ENCODE measurements around the gene BDNF.

Gene BDNF

DNA sequence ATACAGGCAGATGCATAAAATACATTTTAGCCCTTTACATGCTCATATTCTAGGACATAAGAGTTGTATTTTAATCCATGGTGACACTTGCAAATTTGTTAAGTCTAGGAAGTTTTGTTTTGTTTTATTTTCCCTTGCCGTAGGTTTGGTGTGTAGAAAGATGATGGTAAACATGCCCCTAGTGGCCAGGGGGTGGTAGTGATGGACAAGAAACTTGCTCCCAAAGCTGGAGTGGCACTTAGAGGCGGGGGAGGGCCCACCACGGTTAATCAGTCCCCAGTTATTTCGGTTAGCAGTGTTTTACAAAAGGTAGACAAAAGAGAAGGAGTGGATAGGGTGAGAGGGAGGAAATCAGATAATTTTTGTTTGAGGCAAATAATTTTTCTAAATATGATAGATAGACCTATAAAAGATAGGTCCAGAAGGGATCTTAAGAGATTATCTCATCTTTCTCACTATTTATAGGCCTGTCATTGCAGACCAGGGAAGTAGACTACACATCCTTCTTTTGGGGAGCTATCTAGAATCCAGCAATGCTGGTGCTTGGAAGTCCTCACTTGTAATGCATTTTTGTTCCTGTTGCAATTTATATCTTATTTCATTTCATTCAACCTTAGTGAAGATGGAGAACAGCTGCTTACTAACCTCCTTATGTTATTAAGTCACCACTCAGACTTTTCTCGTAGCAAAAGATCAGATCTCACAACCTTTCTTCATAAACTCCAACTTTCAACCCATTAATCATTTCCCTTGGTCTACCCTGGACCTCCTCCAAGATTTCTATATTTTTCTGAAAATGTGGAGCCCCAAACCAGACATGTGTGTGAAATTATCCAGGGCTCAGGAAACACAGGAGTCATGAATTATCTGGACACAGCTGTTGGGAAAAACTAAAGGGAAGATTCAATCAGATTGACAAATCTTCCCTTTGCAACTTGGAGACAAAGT, 5.9 kb upstream of the BDNF start:
- H3K27ac ChIP-seq = no peak overlapping the region
- TF ChIP-seq, protein P1, sequence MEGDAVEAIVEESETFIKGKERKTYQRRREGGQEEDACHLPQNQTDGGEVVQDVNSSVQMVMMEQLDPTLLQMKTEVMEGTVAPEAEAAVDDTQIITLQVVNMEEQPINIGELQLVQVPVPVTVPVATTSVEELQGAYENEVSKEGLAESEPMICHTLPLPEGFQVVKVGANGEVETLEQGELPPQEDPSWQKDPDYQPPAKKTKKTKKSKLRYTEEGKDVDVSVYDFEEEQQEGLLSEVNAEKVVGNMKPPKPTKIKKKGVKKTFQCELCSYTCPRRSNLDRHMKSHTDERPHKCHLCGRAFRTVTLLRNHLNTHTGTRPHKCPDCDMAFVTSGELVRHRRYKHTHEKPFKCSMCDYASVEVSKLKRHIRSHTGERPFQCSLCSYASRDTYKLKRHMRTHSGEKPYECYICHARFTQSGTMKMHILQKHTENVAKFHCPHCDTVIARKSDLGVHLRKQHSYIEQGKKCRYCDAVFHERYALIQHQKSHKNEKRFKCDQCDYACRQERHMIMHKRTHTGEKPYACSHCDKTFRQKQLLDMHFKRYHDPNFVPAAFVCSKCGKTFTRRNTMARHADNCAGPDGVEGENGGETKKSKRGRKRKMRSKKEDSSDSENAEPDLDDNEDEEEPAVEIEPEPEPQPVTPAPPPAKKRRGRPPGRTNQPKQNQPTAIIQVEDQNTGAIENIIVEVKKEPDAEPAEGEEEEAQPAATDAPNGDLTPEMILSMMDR (conservative IDR thresholded peaks at IDR 0.05) = peak; percentile 76

- TF ChIP-seq, protein P1 (conservative IDR thresholded peaks at IDR 0.05) = peak; percentile 31; the same call in 1 of the 2 replicates
- no peak overlapping the region for H3K27ac ChIP-seq
These were observed 3.2 kb upstream of the BDNF start for GRCh38 chr11:27703481-27703880.

DNA sequence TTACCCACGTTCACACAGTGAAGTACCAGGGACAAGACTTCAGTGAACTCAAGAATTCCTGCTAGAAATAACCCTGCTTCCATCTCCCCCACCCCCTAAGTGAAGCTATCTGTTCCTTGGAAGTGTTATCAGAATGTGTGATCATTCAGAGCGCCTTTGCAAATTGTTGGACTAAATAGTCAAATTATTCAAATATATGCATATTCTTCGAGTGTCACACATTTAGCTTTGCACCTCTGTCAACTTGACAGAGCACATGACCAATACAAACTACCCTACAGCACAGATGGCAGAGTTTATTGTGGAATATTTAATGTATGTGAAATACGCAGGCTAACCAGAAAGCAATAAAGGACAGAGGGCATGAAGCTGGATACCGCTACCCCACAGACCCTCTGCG, 2.6 kb upstream of the BDNF start:
- H3K27ac ChIP-seq = no peak overlapping the region
- TF ChIP-seq, protein P1 (conservative IDR thresholded peaks at IDR 0.05) = no peak

GRCh38 chr11:27701355-27702105, 1.3 kb upstream of the BDNF start:
- TF ChIP-seq, protein P1 (conservative IDR thresholded peaks at IDR 0.05) = peak; percentile 30; the same call in 1 of the 2 replicates
- H3K27ac ChIP-seq = no peak overlapping the region

DNA sequence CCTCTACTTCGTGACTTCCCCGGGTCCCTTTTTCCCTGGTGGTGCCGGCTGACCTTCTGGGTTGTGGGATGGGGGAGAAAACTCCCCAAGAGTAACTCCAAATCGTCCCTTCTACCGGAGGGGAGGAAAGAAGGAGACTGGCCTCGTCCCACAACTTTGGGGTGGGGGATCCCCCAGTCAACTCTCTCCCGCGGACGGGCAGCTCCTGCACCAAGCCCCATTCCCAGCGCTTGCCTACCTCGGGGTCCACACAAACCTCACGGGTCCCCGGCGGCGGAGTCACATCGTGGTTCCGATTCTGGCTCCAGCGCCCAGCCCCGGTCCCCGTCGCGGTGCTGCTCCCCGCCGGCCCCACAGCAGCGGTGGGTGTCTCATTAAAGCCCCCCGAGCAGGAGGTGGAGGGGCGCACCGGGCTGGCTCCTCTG, 317 bp downstream of the BDNF start:
- H3K27ac ChIP-seq = no peak overlapping the region

GRCh38 chr11:27699242-27699925, 871 bp downstream of the BDNF start:
- TF ChIP-seq, protein P1 (conservative IDR thresholded peaks at IDR 0.05) = peak; percentile 30
- H3K27ac ChIP-seq = no peak overlapping the region

More for the DNA sequence above, 317 bp downstream of the BDNF start:
- TF ChIP-seq, protein P1 (conservative IDR thresholded peaks at IDR 0.05) = no peak

DNA sequence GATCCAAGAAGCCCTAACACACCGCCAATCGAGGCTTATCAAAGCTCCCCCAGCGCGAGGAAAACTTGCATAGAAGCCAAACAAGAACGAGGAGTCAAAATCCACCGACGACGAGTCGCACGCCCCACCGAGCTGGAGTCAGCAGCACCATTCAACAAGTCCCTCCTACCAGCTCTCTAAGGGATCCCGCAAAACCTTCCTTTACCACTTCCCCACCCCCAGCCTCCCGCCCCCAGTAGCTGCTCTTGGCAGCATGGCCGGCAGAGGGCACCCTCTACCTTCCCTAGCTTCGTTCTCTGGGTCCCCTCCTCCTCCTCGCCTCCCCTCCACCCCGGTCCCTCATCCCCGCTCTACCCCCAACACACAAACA, 1.4 kb downstream of the BDNF start:
- TF ChIP-seq, protein P1 (conservative IDR thresholded peaks at IDR 0.05) = peak; percentile 90
- H3K27ac ChIP-seq = no peak overlapping the region

Measured in VCaP (cell line).